ENCODE measurements around the gene DRC1. TPM values are rescaled to one million over a fixed set of nuclear protein-coding genes. Genes with fewer than 3 reads are reported as not detected.
A peak's percentile ranks its signal among the peaks of the same experiment; 100 is the strongest.

Gene DRC1
- total RNA-seq, 2 donors from 2014 or later, result 0.17 TPM; not detected in 1

- ATAC-seq (replicated peaks in 1 of 2) (no peak), DNase-seq (no peak)
- Mint-ChIP-seq H3K27ac (peak overlapping the region; percentile 40), H3K4me3 (no peak overlapping the region), H3K36me3 (ENCODE audit: insufficient read depth in 2 of 2) (peaks cover 12 to 18% of the 10 kb centered on the region in 2 donors), H3K9me3 (no peaks in the 10 kb centered on the region), H3K27me3 (ENCODE audit: low read depth) (no peaks in the 10 kb centered on the region), H3K4me1 (ENCODE audit: low read depth) (peaks cover 7% of the 10 kb centered on the region)
Measured at GRCh38 chr2:26376799-26377198, 24.9 kb upstream of the DRC1 start.

- peaks cover 7% of the 10 kb centered on the region for H3K4me1 Mint-ChIP-seq (ENCODE audit: low read depth)
- H3K27ac Mint-ChIP-seq, result no peak overlapping the region
- H3K9me3 Mint-ChIP-seq, result no peaks in the 10 kb centered on the region
- no peak for ATAC-seq (replicated peaks in 1 of 2)
- DNase-seq, result no peak
- H3K4me3 Mint-ChIP-seq, result no peak overlapping the region
- no peaks in the 10 kb centered on the region for H3K27me3 Mint-ChIP-seq (ENCODE audit: low read depth)
- peaks cover 11 to 23% of the 10 kb centered on the region in 2 donors for H3K36me3 Mint-ChIP-seq (ENCODE audit: insufficient read depth in 2 of 2)
Measured at GRCh38 chr2:26380281-26380680, 21.4 kb upstream of the DRC1 start.

- no peak for ATAC-seq (replicated peaks in 1 of 2)
- Mint-ChIP-seq H3K27me3 (ENCODE audit: low read depth) (no peaks in the 10 kb centered on the region), H3K4me1 (ENCODE audit: low read depth) (peaks cover 7% of the 10 kb centered on the region), H3K9me3 (no peaks in the 10 kb centered on the region), H3K36me3 (ENCODE audit: insufficient read depth in 2 of 2) (peaks cover 6 to 29% of the 10 kb centered on the region in 2 donors), H3K27ac (no peak overlapping the region), H3K4me3 (no peak overlapping the region)
- no peak for DNase-seq
Measured at GRCh38 chr2:26382564-26382963, 19.2 kb upstream of the DRC1 start.

GRCh38 chr2:26384183-26384582, 17.5 kb upstream of the DRC1 start:
- no peaks in the 10 kb centered on the region for H3K9me3 Mint-ChIP-seq
- no peak for ATAC-seq (replicated peaks in 1 of 2)
- H3K36me3 Mint-ChIP-seq (ENCODE audit: insufficient read depth in 2 of 2), result peaks cover 6 to 21% of the 10 kb centered on the region in 2 donors
- DNase-seq, result no peak
- H3K4me1 Mint-ChIP-seq (ENCODE audit: low read depth), result peaks cover 2% of the 10 kb centered on the region
- no peaks in the 10 kb centered on the region for H3K27me3 Mint-ChIP-seq (ENCODE audit: low read depth)
- peak overlapping the region; percentile 24 for H3K27ac Mint-ChIP-seq
- no peak overlapping the region for H3K4me3 Mint-ChIP-seq

GRCh38 chr2:26384597-26384996, 17.1 kb upstream of the DRC1 start:
- no peaks in the 10 kb centered on the region for H3K27me3 Mint-ChIP-seq (ENCODE audit: low read depth)
- H3K27ac Mint-ChIP-seq, result no peak overlapping the region
- DNase-seq, result no peak
- ATAC-seq (replicated peaks in 1 of 2), result no peak
- H3K36me3 Mint-ChIP-seq (ENCODE audit: insufficient read depth in 2 of 2), result peaks cover 6 to 21% of the 10 kb centered on the region in 2 donors
- no peak overlapping the region for H3K4me3 Mint-ChIP-seq
- H3K9me3 Mint-ChIP-seq, result no peaks in the 10 kb centered on the region
- H3K4me1 Mint-ChIP-seq (ENCODE audit: low read depth), result peaks cover 5% of the 10 kb centered on the region

GRCh38 chr2:26387189-26387588, 14.5 kb upstream of the DRC1 start:
- Mint-ChIP-seq H3K4me1 (ENCODE audit: low read depth) (peaks cover 11% of the 10 kb centered on the region), H3K4me3 (no peak overlapping the region), H3K27ac (no peak overlapping the region), H3K36me3 (ENCODE audit: insufficient read depth in 2 of 2) (peaks cover 4 to 26% of the 10 kb centered on the region in 2 donors), H3K27me3 (ENCODE audit: low read depth) (no peaks in the 10 kb centered on the region), H3K9me3 (no peaks in the 10 kb centered on the region)
- DNase-seq (no peak), ATAC-seq (replicated peaks in 1 of 2) (no peak)

GRCh38 chr2:26394694-26395093, 7.0 kb upstream of the DRC1 start:
- Mint-ChIP-seq H3K27me3 (ENCODE audit: low read depth) (no peaks in the 10 kb centered on the region), H3K4me1 (ENCODE audit: low read depth) (peaks cover 31% of the 10 kb centered on the region), H3K4me3 (no peak overlapping the region), H3K27ac (no peak overlapping the region), H3K9me3 (no peaks in the 10 kb centered on the region), H3K36me3 (ENCODE audit: insufficient read depth in 2 of 2) (peaks cover 0 to 7% of the 10 kb centered on the region in 2 donors)
- no peak for DNase-seq
- ATAC-seq (replicated peaks in 1 of 2), result no peak

- peaks cover 0 to 3% of the 10 kb centered on the region in 2 donors for H3K36me3 Mint-ChIP-seq (ENCODE audit: insufficient read depth in 2 of 2)
- no peaks in the 10 kb centered on the region for H3K27me3 Mint-ChIP-seq (ENCODE audit: low read depth)
- H3K27ac Mint-ChIP-seq, result no peak overlapping the region
- no peak overlapping the region for H3K4me3 Mint-ChIP-seq
- H3K9me3 Mint-ChIP-seq, result no peaks in the 10 kb centered on the region
- DNase-seq (no peak), ATAC-seq (replicated peaks in 1 of 2) (no peak)
- H3K4me1 Mint-ChIP-seq (ENCODE audit: low read depth), result peaks cover 33% of the 10 kb centered on the region
Measured at GRCh38 chr2:26395394-26395793, 6.3 kb upstream of the DRC1 start.

- ATAC-seq (replicated peaks in 1 of 2) (peak; percentile 95), DNase-seq (peak; percentile 50 to 70)
- no peaks in the 10 kb centered on the region for H3K9me3 Mint-ChIP-seq
- H3K27me3 Mint-ChIP-seq (ENCODE audit: low read depth), result no peaks in the 10 kb centered on the region
- peak overlapping the region; percentile 45 for H3K27ac Mint-ChIP-seq
- peaks cover 0 to 3% of the 10 kb centered on the region in 2 donors for H3K36me3 Mint-ChIP-seq (ENCODE audit: insufficient read depth in 2 of 2)
- peaks cover 29% of the 10 kb centered on the region for H3K4me1 Mint-ChIP-seq (ENCODE audit: low read depth)
- H3K4me3 Mint-ChIP-seq, result peak overlapping the region; percentile 34 to 56
Measured at GRCh38 chr2:26396734-26397298, 4.9 kb upstream of the DRC1 start.

- Mint-ChIP-seq H3K27me3 (ENCODE audit: low read depth) (no peaks in the 10 kb centered on the region), H3K9me3 (no peaks in the 10 kb centered on the region), H3K4me1 (ENCODE audit: low read depth) (peaks cover 26% of the 10 kb centered on the region), H3K4me3 (no peak overlapping the region), H3K27ac (no peak overlapping the region), H3K36me3 (ENCODE audit: insufficient read depth in 2 of 2) (no peaks in the 10 kb centered on the region)
- no peak for ATAC-seq (replicated peaks in 1 of 2)
- no peak for DNase-seq
Measured at GRCh38 chr2:26399771-26400376, 1.8 kb upstream of the DRC1 start.

- Mint-ChIP-seq H3K27me3 (ENCODE audit: low read depth) (no peaks in the 10 kb centered on the region), H3K4me1 (ENCODE audit: low read depth) (peaks cover 21% of the 10 kb centered on the region), H3K4me3 (no peak overlapping the region), H3K27ac (no peak overlapping the region), H3K9me3 (no peaks in the 10 kb centered on the region), H3K36me3 (ENCODE audit: insufficient read depth in 2 of 2) (no peaks in the 10 kb centered on the region)
- ATAC-seq (replicated peaks in 1 of 2) (no peak), DNase-seq (no peak)
Measured at GRCh38 chr2:26400723-26401122, 997 bp upstream of the DRC1 start.

GRCh38 chr2:26407526-26407925, 5.8 kb downstream of the DRC1 start:
- ATAC-seq (replicated peaks in 1 of 2) (no peak), DNase-seq (no peak)
- Mint-ChIP-seq H3K36me3 (ENCODE audit: insufficient read depth in 2 of 2) (no peaks in the 10 kb centered on the region), H3K4me3 (no peak overlapping the region), H3K9me3 (no peaks in the 10 kb centered on the region), H3K27me3 (ENCODE audit: low read depth) (peaks cover 8% of the 10 kb centered on the region), H3K27ac (no peak overlapping the region), H3K4me1 (ENCODE audit: low read depth) (peaks cover 11% of the 10 kb centered on the region)

GRCh38 chr2:26409785-26410184, 8.1 kb downstream of the DRC1 start:
- H3K4me1 Mint-ChIP-seq (ENCODE audit: low read depth), result peaks cover 14% of the 10 kb centered on the region
- ATAC-seq (replicated peaks in 1 of 2), result no peak

GRCh38 chr2:26410764-26411243, 9.1 kb downstream of the DRC1 start:
- peaks cover 14% of the 10 kb centered on the region for H3K4me1 Mint-ChIP-seq (ENCODE audit: low read depth)
- no peaks in the 10 kb centered on the region for H3K36me3 Mint-ChIP-seq (ENCODE audit: insufficient read depth in 2 of 2)
- H3K27ac Mint-ChIP-seq, result no peak overlapping the region
- no peak overlapping the region for H3K4me3 Mint-ChIP-seq
- H3K27me3 Mint-ChIP-seq (ENCODE audit: low read depth), result peaks cover 8% of the 10 kb centered on the region
- H3K9me3 Mint-ChIP-seq, result no peaks in the 10 kb centered on the region
- ATAC-seq (replicated peaks in 1 of 2) (no peak), DNase-seq (no peak)

More at GRCh38 chr2:26409785-26410184, 8.1 kb downstream of the DRC1 start:
- Mint-ChIP-seq H3K27me3 (ENCODE audit: low read depth) (peaks cover 8% of the 10 kb centered on the region), H3K9me3 (no peaks in the 10 kb centered on the region), H3K27ac (no peak overlapping the region), H3K36me3 (ENCODE audit: insufficient read depth in 2 of 2) (no peaks in the 10 kb centered on the region), H3K4me3 (no peak overlapping the region)
- DNase-seq, result no peak

All from activated T-cell treated with anti-CD3 and anti-CD28 coated beads, Interleukin-2, amount 50 U/mL, for 72 hours (primary cell).